Naive thymus-derived CD4-positive, alpha-beta T cell (primary cell): Measurements from ENCODE around the gene SMAP1. TPM values are rescaled to one million over a fixed set of nuclear protein-coding genes. Genes with fewer than 3 reads are reported as not detected.
A peak's percentile ranks its signal among the peaks of the same experiment; 100 is the strongest.

Experiments used
- ATAC-seq: fragments of 150-1000 bp; cut with Tn5 transposase; 2 replicates; pipeline ENCODE4 v1.10.0; 2021; ENCODE audit warnings: mild to moderate bottlenecking, moderate library complexity
- CTCF ChIA-PET: fragments of 350-600 bp; sonication (Branson Sonifier 250); formaldehyde crosslinking; loops from one replicate; lab custom pipeline; 2021; ENCODE audit warnings: antibody characterized with exemption; lab: Charles Lee
- POLR2A ChIA-PET: fragments of 350-600 bp; sonication (Branson Sonifier 250); formaldehyde crosslinking; loops from one replicate; lab custom pipeline; 2021; ENCODE audit warnings: antibody characterized with exemption, inconsistent platforms; lab: Charles Lee
- DNase-seq, 9 donors: peaks; one replicate each; pipeline versions ENCODE4 v3.0.0 to v3.0.0-alpha.2; 2020 to 2022; ENCODE audit warnings: mixed read lengths in 1 of 9
- H3K27ac ChIP-seq: one replicate; pipeline ENCODE4 v1.7.0; 2013; ENCODE audit warnings: mild to moderate bottlenecking, low read depth, low read length, moderate library complexity
- H3K27me3 ChIP-seq, 2 donors: one replicate each; pipeline ENCODE4 v1.7.0; 2013; ENCODE audit warnings: low read length in 2 of 2, mild to moderate bottlenecking in 2 of 2, moderate library complexity in 2 of 2; ENCODE audit not compliant: control insufficient read depth in 2 of 2, insufficient read depth in 2 of 2
- H3K36me3 ChIP-seq, 3 experiments: 1 replicate in 2 of 3; 2 replicates in 1 of 3; pipeline ENCODE4 v1.7.0; 2013; ENCODE audit warnings: low read length in 3 of 3, mild to moderate bottlenecking in 3 of 3, moderate library complexity in 1 of 3; ENCODE audit not compliant: insufficient read depth in 3 of 3, control insufficient read depth in 2 of 3
- H3K4me1 ChIP-seq, 2 donors: one replicate each; pipeline ENCODE4 v1.7.0; 2013; ENCODE audit warnings: low read length in 2 of 2, mild to moderate bottlenecking in 2 of 2, moderate library complexity in 1 of 2; ENCODE audit not compliant: control insufficient read depth in 2 of 2, insufficient read depth in 2 of 2
- H3K4me3 ChIP-seq: 2 replicates; pipeline ENCODE4 v1.7.0; 2013; ENCODE audit warnings: mild to moderate bottlenecking, low read length
- H3K9me3 ChIP-seq, 3 experiments: 1 replicate in 2 of 3; 2 replicates in 1 of 3; pipeline ENCODE4 v1.7.0; 2013; ENCODE audit warnings: low read length in 3 of 3; ENCODE audit not compliant: control insufficient read depth in 2 of 3
- H3K27ac Mint-ChIP-seq, 9 donors: one replicate each; pipeline ENCODE4 v1.8.0; 2020 to 2022; ENCODE audit warnings: mixed read lengths in 9 of 9, mild to moderate bottlenecking in 8 of 9, moderate library complexity in 5 of 9, inconsistent platforms in 2 of 9
- H3K27me3 Mint-ChIP-seq, 5 donors: one replicate each; pipeline ENCODE4 v1.8.0; 2021 to 2022; ENCODE audit warnings: mixed read lengths in 5 of 5, mild to moderate bottlenecking in 1 of 5
- H3K36me3 Mint-ChIP-seq, 5 donors: one replicate each; pipeline ENCODE4 v1.8.0; 2020 to 2022; ENCODE audit warnings: mixed read lengths in 5 of 5, mild to moderate bottlenecking in 3 of 5, inconsistent platforms in 1 of 5
- H3K4me1 Mint-ChIP-seq, 7 donors: one replicate each; pipeline ENCODE4 v1.8.0; 2020 to 2022; ENCODE audit warnings: mixed read lengths in 7 of 7, mild to moderate bottlenecking in 3 of 7, inconsistent platforms in 1 of 7
- H3K4me3 Mint-ChIP-seq, 10 donors: one replicate each; pipeline ENCODE4 v1.8.0; 2020 to 2022; ENCODE audit warnings: mild to moderate bottlenecking in 10 of 10, mixed read lengths in 10 of 10, moderate library complexity in 6 of 10, inconsistent platforms in 2 of 10
- H3K9me3 Mint-ChIP-seq, 11 donors: one replicate each; pipeline ENCODE4 v1.8.0; 2020 to 2022; ENCODE audit warnings: mixed read lengths in 11 of 11, mild to moderate bottlenecking in 4 of 11, inconsistent platforms in 1 of 11, moderate library complexity in 1 of 11
- intact Hi-C, 2 donors: fragments of 100-400 bp; cut with micrococcal nuclease; formaldehyde crosslinking; loops; one replicate each; pipeline ENCODE4 v1.15.1; 2023
- polyA plus RNA-seq, 2 donors: library from polyadenylated mRNA; unstranded; fragments of 300-500 nt; fragmentation: Illumina TruSeq; gene quantifications; one replicate each; pipeline ENCODE4 v1.2.3, GENCODE V29; 2021
- total RNA-seq, 6 experiments: library from RNA in 5 of 6; stranded (reverse) in 5 of 6; gene quantifications; 1 replicate in 5 of 6; 2 replicates in 1 of 6; pipeline ENCODE4 v1.2.3 and lab custom pipeline; 2021 to 2026

SMAP1 gene
- total and polyA plus RNA-seq, 7 experiments from 2014 or later: 11.3 to 45.7 (median 19.7) TPM

GRCh38 chr6:70831427-70831826 lies 163.7 kb downstream of the SMAP1 start:
- ChIA-PET CTCF (no interaction called here), POLR2A (no interaction called here)
- Mint-ChIP-seq H3K9me3 (peaks cover 0 to 7% (median 3%) of the 10 kb centered on the region in 11 donors), H3K27me3 (no peaks in the 10 kb centered on the region), H3K4me1 (peaks cover 0 to 19% (median 0%) of the 10 kb centered on the region in 7 donors), H3K4me3 (no peak overlapping the region), H3K36me3 (peaks cover 0 to 39% (median 21%) of the 10 kb centered on the region in 5 donors), H3K27ac (no peak overlapping the region)
- intact Hi-C loops: no loop called here
- DNase-seq (no peak), ATAC-seq (no peak)
- Histone ChIP-seq H3K27me3 (no peaks in the 10 kb centered on the region), H3K27ac (no peak overlapping the region), H3K4me3 (no peak overlapping the region), H3K36me3 (no peaks in the 10 kb centered on the region), H3K4me1 (no peaks in the 10 kb centered on the region), H3K9me3 (no peaks in the 10 kb centered on the region)

GRCh38 chr6:70834520-70834919 lies 166.8 kb downstream of the SMAP1 start:
- intact Hi-C loops: no loop called here
- peaks cover 0 to 7% (median 3%) of the 10 kb centered on the region in 11 donors for H3K9me3 Mint-ChIP-seq
- Histone ChIP-seq H3K4me3 (no peak overlapping the region), H3K27ac (no peak overlapping the region), H3K4me1 (no peaks in the 10 kb centered on the region), H3K36me3 (no peaks in the 10 kb centered on the region), H3K9me3 (no peaks in the 10 kb centered on the region), H3K27me3 (no peaks in the 10 kb centered on the region)
- POLR2A ChIA-PET: no interaction called here
- no peak overlapping the region for H3K4me3 Mint-ChIP-seq
- ATAC-seq (no peak), DNase-seq (no peak)
- CTCF ChIA-PET: no interaction called here
- H3K27ac Mint-ChIP-seq: no peak overlapping the region
- peaks cover 0 to 7% (median 4%) of the 10 kb centered on the region in 7 donors for H3K4me1 Mint-ChIP-seq
- no peaks in the 10 kb centered on the region for H3K27me3 Mint-ChIP-seq
- H3K36me3 Mint-ChIP-seq: peaks cover 0 to 42% (median 22%) of the 10 kb centered on the region in 5 donors

- no peak overlapping the region for H3K4me3 ChIP-seq
- Mint-ChIP-seq H3K36me3 (peaks cover 0 to 31% (median 23%) of the 10 kb centered on the region in 5 donors), H3K9me3 (no peaks in the 10 kb centered on the region), H3K4me3 (no peak overlapping the region), H3K27ac (no peak overlapping the region), H3K4me1 (peaks cover 0 to 9% (median 4%) of the 10 kb centered on the region in 7 donors), H3K27me3 (no peaks in the 10 kb centered on the region)
- CTCF ChIA-PET: interaction anchor here (0.6 kb wide), 1 partner anchor 328 kb away, joined by 3 read pairs; no protein-coding TSS in a partner anchor
- intact Hi-C loops: no loop called here
- POLR2A ChIA-PET: no interaction called here
- no peaks in the 10 kb centered on the region for H3K9me3 ChIP-seq
- no peak for DNase-seq
- H3K36me3 ChIP-seq: no peaks in the 10 kb centered on the region
- H3K27ac ChIP-seq: no peak overlapping the region
- no peaks in the 10 kb centered on the region for H3K4me1 ChIP-seq
- H3K27me3 ChIP-seq: no peaks in the 10 kb centered on the region
- no peak for ATAC-seq
Observed at GRCh38 chr6:70838907-70839285, 171.2 kb downstream of the SMAP1 start.

GRCh38 chr6:70839286-70840266 lies 171.9 kb downstream of the SMAP1 start:
- ATAC-seq: no peak
- Histone ChIP-seq H3K27me3 (no peaks in the 10 kb centered on the region), H3K9me3 (no peaks in the 10 kb centered on the region), H3K4me3 (no peak overlapping the region), H3K27ac (no peak overlapping the region), H3K36me3 (no peaks in the 10 kb centered on the region), H3K4me1 (no peaks in the 10 kb centered on the region)
- no peaks in the 10 kb centered on the region for H3K27me3 Mint-ChIP-seq
- peaks cover 0 to 30% (median 21%) of the 10 kb centered on the region in 5 donors for H3K36me3 Mint-ChIP-seq
- no peak for DNase-seq
- intact Hi-C loops: no loop called here
- POLR2A ChIA-PET: no interaction called here
- CTCF ChIA-PET: no interaction called here
- H3K4me3 Mint-ChIP-seq: no peak overlapping the region
- no peak overlapping the region for H3K27ac Mint-ChIP-seq
- H3K4me1 Mint-ChIP-seq: peaks cover 0 to 11% (median 4%) of the 10 kb centered on the region in 7 donors
- no peaks in the 10 kb centered on the region for H3K9me3 Mint-ChIP-seq

- Mint-ChIP-seq H3K27ac (no peak overlapping the region), H3K9me3 (no peaks in the 10 kb centered on the region)
Observed at GRCh38 chr6:70841112-70841511, 173.4 kb downstream of the SMAP1 start.

GRCh38 chr6:70842541-70842940 lies 174.9 kb downstream of the SMAP1 start:
- ATAC-seq: no peak
- Mint-ChIP-seq H3K27ac (peak overlapping the region in 1 of 9 donors; percentile 51), H3K4me1 (peaks cover 4 to 23% (median 17%) of the 10 kb centered on the region in 7 donors), H3K27me3 (no peaks in the 10 kb centered on the region), H3K9me3 (no peaks in the 10 kb centered on the region), H3K36me3 (peaks cover 7 to 34% (median 16%) of the 10 kb centered on the region in 5 donors), H3K4me3 (no peak overlapping the region)
- Histone ChIP-seq H3K36me3 (no peaks in the 10 kb centered on the region), H3K27ac (no peak overlapping the region), H3K27me3 (no peaks in the 10 kb centered on the region), H3K9me3 (no peaks in the 10 kb centered on the region), H3K4me3 (no peak overlapping the region), H3K4me1 (no peaks in the 10 kb centered on the region)
- CTCF ChIA-PET: no interaction called here
- intact Hi-C loops: no loop called here
- POLR2A ChIA-PET: no interaction called here
- no peak for DNase-seq

More at GRCh38 chr6:70841112-70841511, 173.4 kb downstream of the SMAP1 start:
- DNase-seq: no peak
- Histone ChIP-seq H3K9me3 (no peaks in the 10 kb centered on the region), H3K4me3 (no peak overlapping the region), H3K27ac (no peak overlapping the region), H3K27me3 (no peaks in the 10 kb centered on the region), H3K36me3 (no peaks in the 10 kb centered on the region), H3K4me1 (no peaks in the 10 kb centered on the region)
- ChIA-PET POLR2A (no interaction called here), CTCF (interaction anchor here (0.9 kb wide), 1 partner anchor 43 kb away, joined by 3 read pairs; no protein-coding TSS in a partner anchor)
- ATAC-seq: no peak
- Mint-ChIP-seq H3K4me1 (peaks cover 0 to 16% (median 12%) of the 10 kb centered on the region in 7 donors), H3K27me3 (no peaks in the 10 kb centered on the region), H3K36me3 (peaks cover 5 to 31% (median 21%) of the 10 kb centered on the region in 5 donors), H3K4me3 (no peak overlapping the region)
- intact Hi-C loops: no loop called here
